WTC11 (cell line): ENCODE data around the gene FMO2. TPM values are rescaled to one million over a fixed set of nuclear protein-coding genes. Genes with fewer than 3 reads are reported as not detected.

Source experiments
- ATAC-seq: fragments of 200-7000 bp; cut with Tn5 transposase; 2 replicates; pipeline ENCODE4 v1.10.0; 2021; ENCODE audit warnings: mild to moderate bottlenecking, moderate library complexity
- CTCF ChIA-PET: fragments of 300-600 bp; sonication (Branson Sonifier 250); formaldehyde crosslinking; loops from one replicate; lab custom pipeline; 2021; ENCODE audit warnings: antibody characterized with exemption; lab: Charles Lee
- POLR2A ChIA-PET: fragments of 350-600 bp; sonication (Branson Sonifier 250); formaldehyde crosslinking; loops from one replicate; lab custom pipeline; 2021; ENCODE audit warnings: antibody characterized with exemption; lab: Charles Lee
- DNase-seq: peaks from one replicate; pipeline ENCODE4 v3.0.0; 2021; ENCODE audit warnings: low spot score
- H3K27ac Mint-ChIP-seq: 2 replicates; pipeline ENCODE4 v1.8.0; 2021; ENCODE audit warnings: mixed read lengths
- H3K27me3 Mint-ChIP-seq: 2 replicates; pipeline ENCODE4 v1.8.0; 2021; ENCODE audit warnings: low read depth, mild to moderate bottlenecking, moderate library complexity, mixed read lengths
- H3K36me3 Mint-ChIP-seq: 2 replicates; pipeline ENCODE4 v1.8.0; 2021; ENCODE audit warnings: mixed read lengths
- H3K4me1 Mint-ChIP-seq: 2 replicates; pipeline ENCODE4 v1.8.0; 2022; ENCODE audit warnings: mixed read lengths
- H3K4me3 Mint-ChIP-seq: 2 replicates; pipeline ENCODE4 v1.8.0; 2021; ENCODE audit warnings: mild to moderate bottlenecking, moderate library complexity, mixed read lengths
- H3K9me3 Mint-ChIP-seq: 2 replicates; pipeline ENCODE4 v1.8.0; 2021; ENCODE audit warnings: mixed read lengths
- ATF2 ChIP-seq: sonication (generic); formaldehyde crosslinking; IDR thresholded peaks from 2 replicates; pipeline ENCODE4 v1.8.1; 2022; ENCODE audit warnings: low read depth, missing genetic modification reagents, borderline replicate concordance
- CREM ChIP-seq: sonication (generic); formaldehyde crosslinking; IDR thresholded peaks from 2 replicates; pipeline ENCODE4 v1.8.1; 2022; ENCODE audit warnings: mild to moderate bottlenecking, missing genetic modification reagents, moderate library complexity
- CTCF ChIP-seq: fragments of 200-600 bp; IDR thresholded peaks from 2 replicates; pipeline ENCODE4 v1.8.0; 2022; ENCODE audit warnings: antibody characterized with exemption
- FOXP1 ChIP-seq: sonication (generic); formaldehyde crosslinking; IDR thresholded peaks from 2 replicates; pipeline ENCODE4 v1.8.0; 2022; ENCODE audit warnings: missing genetic modification reagents, mild to moderate bottlenecking, moderate library complexity, borderline replicate concordance
- FOXP4 ChIP-seq: sonication (generic); formaldehyde crosslinking; IDR thresholded peaks from 2 replicates; pipeline ENCODE4 v1.8.0; 2022; ENCODE audit warnings: mild to moderate bottlenecking, missing genetic modification reagents
- JAZF1 ChIP-seq: fragments of 250-450 bp; sonication (Bioruptor Pico); IDR thresholded peaks from 2 replicates; pipeline ENCODE4 v1.9.0; 2021; ENCODE audit warnings: moderate library complexity, mild to moderate bottlenecking, inconsistent platforms
- KAT7 ChIP-seq: sonication (generic); formaldehyde crosslinking; IDR thresholded peaks from 2 replicates; pipeline ENCODE4 v1.8.1; 2023; ENCODE audit warnings: missing genetic modification reagents, mild to moderate bottlenecking, borderline replicate concordance
- MYBL2 ChIP-seq: sonication (generic); formaldehyde crosslinking; IDR thresholded peaks from 2 replicates; pipeline ENCODE4 v1.8.1; 2023; ENCODE audit warnings: mild to moderate bottlenecking, moderate library complexity, missing genetic modification reagents
- NR3C1 ChIP-seq: sonication (generic); formaldehyde crosslinking; conservative IDR thresholded peaks from 2 replicates; pipeline ENCODE4 v1.8.1; 2023; ENCODE audit warnings: low read depth, mild to moderate bottlenecking, missing genetic modification reagents
- PREB ChIP-seq: sonication (generic); formaldehyde crosslinking; IDR thresholded peaks from 2 replicates; pipeline ENCODE4 v1.8.1; 2022; ENCODE audit warnings: mild to moderate bottlenecking, missing genetic modification reagents, moderate library complexity, borderline replicate concordance
- TCF7 ChIP-seq: sonication (generic); formaldehyde crosslinking; IDR thresholded peaks from 2 replicates; pipeline ENCODE4 v1.8.0; 2022; ENCODE audit warnings: mild to moderate bottlenecking, low read depth, missing genetic modification reagents, moderate library complexity
- TP53 ChIP-seq: sonication (generic); formaldehyde crosslinking; IDR thresholded peaks from 2 replicates; pipeline ENCODE4 v1.8.1; 2023; ENCODE audit warnings: mild to moderate bottlenecking, missing genetic modification reagents
- ZNF396 ChIP-seq: fragments of 250-450 bp; sonication (Bioruptor Pico); IDR thresholded peaks from 2 replicates; pipeline ENCODE4 v1.8.0; 2021; ENCODE audit warnings: mild to moderate bottlenecking, moderate library complexity, borderline replicate concordance
- ZNF423 ChIP-seq: fragments of 250-450 bp; sonication (Bioruptor Pico); IDR thresholded peaks from 2 replicates; pipeline ENCODE4 v2.1.2; 2022; ENCODE audit warnings: mild to moderate bottlenecking, moderate library complexity
- ZNF532 ChIP-seq: fragments of 250-450 bp; sonication (Bioruptor Pico); IDR thresholded peaks from 2 replicates; pipeline ENCODE4 v1.9.0; 2021; ENCODE audit warnings: mild to moderate bottlenecking, borderline replicate concordance
- ZNF671 ChIP-seq: fragments of 250-450 bp; sonication (Bioruptor Pico); IDR thresholded peaks from 2 replicates; pipeline ENCODE4 v1.8.0; 2021; ENCODE audit warnings: mild to moderate bottlenecking
- total RNA-seq: library from RNA; stranded (reverse); gene quantifications from 3 replicates; pipeline ENCODE4 v1.2.3, GENCODE V29; 2021
- TF ChIP-seq, protein P1 (sequence below): fragments of 250-450 bp; sonication (Bioruptor Pico); IDR thresholded peaks from 2 replicates; pipeline ENCODE4 v1.8.0; 2021; ENCODE audit warnings: mild to moderate bottlenecking
- TF ChIP-seq, protein P2 (sequence below): sonication (generic); formaldehyde crosslinking; IDR thresholded peaks from 2 replicates; pipeline ENCODE4 v1.8.1; 2022; ENCODE audit warnings: low read depth, mild to moderate bottlenecking, moderate library complexity, missing genetic modification reagents, borderline replicate concordance
- TF ChIP-seq, protein P3 (sequence below): sonication (generic); formaldehyde crosslinking; IDR thresholded peaks from 2 replicates; pipeline ENCODE4 v1.8.0; 2023; ENCODE audit warnings: mild to moderate bottlenecking, missing genetic modification reagents

The FMO2 gene
- total RNA-seq, 1 experiment from 2014 or later = not detected

GRCh38 chr1:171196351-171196750 is 11.3 kb downstream of the FMO2 start:
- no peaks in the 10 kb centered on the region for H3K36me3 Mint-ChIP-seq
- no peaks in the 10 kb centered on the region for H3K4me1 Mint-ChIP-seq
- no peak for ATAC-seq
- no peak for DNase-seq
- no peaks in the 10 kb centered on the region for H3K9me3 Mint-ChIP-seq
- no peaks in the 10 kb centered on the region for H3K27me3 Mint-ChIP-seq
- H3K4me3 Mint-ChIP-seq = no peak overlapping the region
- CTCF ChIA-PET = no interaction called here
- no peak overlapping the region for H3K27ac Mint-ChIP-seq
- POLR2A ChIA-PET = no interaction called here
- TF ChIP-seq, protein P1, sequence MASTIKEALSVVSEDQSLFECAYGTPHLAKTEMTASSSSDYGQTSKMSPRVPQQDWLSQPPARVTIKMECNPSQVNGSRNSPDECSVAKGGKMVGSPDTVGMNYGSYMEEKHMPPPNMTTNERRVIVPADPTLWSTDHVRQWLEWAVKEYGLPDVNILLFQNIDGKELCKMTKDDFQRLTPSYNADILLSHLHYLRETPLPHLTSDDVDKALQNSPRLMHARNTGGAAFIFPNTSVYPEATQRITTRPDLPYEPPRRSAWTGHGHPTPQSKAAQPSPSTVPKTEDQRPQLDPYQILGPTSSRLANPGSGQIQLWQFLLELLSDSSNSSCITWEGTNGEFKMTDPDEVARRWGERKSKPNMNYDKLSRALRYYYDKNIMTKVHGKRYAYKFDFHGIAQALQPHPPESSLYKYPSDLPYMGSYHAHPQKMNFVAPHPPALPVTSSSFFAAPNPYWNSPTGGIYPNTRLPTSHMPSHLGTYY = no peak
- no peak for TF ChIP-seq JAZF1 (CRISPR knock-in tag)
- no peak for TF ChIP-seq TP53
- TF ChIP-seq, protein P2, sequence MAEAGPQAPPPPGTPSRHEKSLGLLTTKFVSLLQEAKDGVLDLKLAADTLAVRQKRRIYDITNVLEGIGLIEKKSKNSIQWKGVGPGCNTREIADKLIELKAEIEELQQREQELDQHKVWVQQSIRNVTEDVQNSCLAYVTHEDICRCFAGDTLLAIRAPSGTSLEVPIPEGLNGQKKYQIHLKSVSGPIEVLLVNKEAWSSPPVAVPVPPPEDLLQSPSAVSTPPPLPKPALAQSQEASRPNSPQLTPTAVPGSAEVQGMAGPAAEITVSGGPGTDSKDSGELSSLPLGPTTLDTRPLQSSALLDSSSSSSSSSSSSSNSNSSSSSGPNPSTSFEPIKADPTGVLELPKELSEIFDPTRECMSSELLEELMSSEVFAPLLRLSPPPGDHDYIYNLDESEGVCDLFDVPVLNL = no peak
- no peak for TF ChIP-seq CTCF
- no peak for TF ChIP-seq TCF7 (CRISPR knock-in tag)
- TF ChIP-seq ZNF423 (CRISPR knock-in tag) = no peak

GRCh38 chr1:171198081-171198480 is 13.0 kb downstream of the FMO2 start:
- H3K9me3 Mint-ChIP-seq = no peaks in the 10 kb centered on the region
- H3K27me3 Mint-ChIP-seq = no peaks in the 10 kb centered on the region
- ATAC-seq = no peak
- H3K4me3 Mint-ChIP-seq = no peak overlapping the region
- no peak overlapping the region for H3K27ac Mint-ChIP-seq
- no peaks in the 10 kb centered on the region for H3K36me3 Mint-ChIP-seq
- ChIA-PET POLR2A (no interaction called here), CTCF (interaction anchor here (1.7 kb wide), 1 partner anchor 13 kb away, joined by 3 read pairs; the partner anchor contains the start of gene FMO2)
- peaks cover 9% of the 10 kb centered on the region for H3K4me1 Mint-ChIP-seq
- DNase-seq = no peak
- no peak for TF ChIP-seq ZNF671
- no peak for TF ChIP-seq KAT7
- TF ChIP-seq CREM (CRISPR knock-in tag) = no peak
- no peak for TF ChIP-seq PREB
- no peak for TF ChIP-seq ATF2
- no peak for TF ChIP-seq ZNF532 (CRISPR knock-in tag)
- TF ChIP-seq FOXP4 (CRISPR knock-in tag) = no peak
- TF ChIP-seq MYBL2 (CRISPR knock-in tag) = no peak
- TF ChIP-seq, protein P3, sequence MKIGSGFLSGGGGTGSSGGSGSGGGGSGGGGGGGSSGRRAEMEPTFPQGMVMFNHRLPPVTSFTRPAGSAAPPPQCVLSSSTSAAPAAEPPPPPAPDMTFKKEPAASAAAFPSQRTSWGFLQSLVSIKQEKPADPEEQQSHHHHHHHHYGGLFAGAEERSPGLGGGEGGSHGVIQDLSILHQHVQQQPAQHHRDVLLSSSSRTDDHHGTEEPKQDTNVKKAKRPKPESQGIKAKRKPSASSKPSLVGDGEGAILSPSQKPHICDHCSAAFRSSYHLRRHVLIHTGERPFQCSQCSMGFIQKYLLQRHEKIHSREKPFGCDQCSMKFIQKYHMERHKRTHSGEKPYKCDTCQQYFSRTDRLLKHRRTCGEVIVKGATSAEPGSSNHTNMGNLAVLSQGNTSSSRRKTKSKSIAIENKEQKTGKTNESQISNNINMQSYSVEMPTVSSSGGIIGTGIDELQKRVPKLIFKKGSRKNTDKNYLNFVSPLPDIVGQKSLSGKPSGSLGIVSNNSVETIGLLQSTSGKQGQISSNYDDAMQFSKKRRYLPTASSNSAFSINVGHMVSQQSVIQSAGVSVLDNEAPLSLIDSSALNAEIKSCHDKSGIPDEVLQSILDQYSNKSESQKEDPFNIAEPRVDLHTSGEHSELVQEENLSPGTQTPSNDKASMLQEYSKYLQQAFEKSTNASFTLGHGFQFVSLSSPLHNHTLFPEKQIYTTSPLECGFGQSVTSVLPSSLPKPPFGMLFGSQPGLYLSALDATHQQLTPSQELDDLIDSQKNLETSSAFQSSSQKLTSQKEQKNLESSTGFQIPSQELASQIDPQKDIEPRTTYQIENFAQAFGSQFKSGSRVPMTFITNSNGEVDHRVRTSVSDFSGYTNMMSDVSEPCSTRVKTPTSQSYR (CRISPR knock-in tag) = no peak
- no peak for TF ChIP-seq FOXP1 (CRISPR knock-in tag)
- no peak for TF ChIP-seq NR3C1
- TF ChIP-seq ZNF396 (CRISPR knock-in tag) = no peak
- no peak for TF ChIP-seq TCF7 (CRISPR knock-in tag)
